Measurements from ENCODE around the gene CEP112. TPM values are rescaled to one million over a fixed set of nuclear protein-coding genes. Genes with fewer than 3 reads are reported as not detected.

Gene CEP112
- total and polyA plus RNA-seq, 2 donors (not counting 1 experiment from before 2014, with no cell fraction given) = 5.4 to 6.4 TPM

DNA sequence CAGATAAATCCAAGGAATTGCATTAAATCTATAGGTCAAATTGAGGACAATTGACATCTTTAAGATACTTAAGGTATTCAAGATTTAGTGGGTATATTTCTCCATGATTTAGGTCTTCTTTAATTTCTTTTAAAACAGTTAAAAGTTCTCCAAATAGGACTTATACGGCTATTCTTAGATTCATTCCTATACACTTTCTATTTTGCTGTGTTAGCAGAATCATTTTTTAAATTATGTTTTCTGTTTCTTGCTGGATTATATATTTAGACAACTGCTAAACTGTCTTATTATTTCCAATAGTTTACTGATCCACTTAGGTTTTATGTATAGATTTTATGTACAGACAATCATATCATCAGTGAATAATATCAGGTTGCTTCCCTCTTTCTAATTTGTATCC, 404.4 kb downstream of the CEP112 start:
- no peak overlapping the region for H3K9ac ChIP-seq (ENCODE audit: insufficient read depth, low read length)
- no peak overlapping the region for H3K4me2 ChIP-seq (ENCODE audit: extremely low read depth, insufficient read depth, low read length)
- no peaks in the 10 kb centered on the region for H4K20me1 ChIP-seq (ENCODE audit: control insufficient read depth, extremely low read depth, insufficient read depth, low read length)
- TF ChIP-seq, protein P1, sequence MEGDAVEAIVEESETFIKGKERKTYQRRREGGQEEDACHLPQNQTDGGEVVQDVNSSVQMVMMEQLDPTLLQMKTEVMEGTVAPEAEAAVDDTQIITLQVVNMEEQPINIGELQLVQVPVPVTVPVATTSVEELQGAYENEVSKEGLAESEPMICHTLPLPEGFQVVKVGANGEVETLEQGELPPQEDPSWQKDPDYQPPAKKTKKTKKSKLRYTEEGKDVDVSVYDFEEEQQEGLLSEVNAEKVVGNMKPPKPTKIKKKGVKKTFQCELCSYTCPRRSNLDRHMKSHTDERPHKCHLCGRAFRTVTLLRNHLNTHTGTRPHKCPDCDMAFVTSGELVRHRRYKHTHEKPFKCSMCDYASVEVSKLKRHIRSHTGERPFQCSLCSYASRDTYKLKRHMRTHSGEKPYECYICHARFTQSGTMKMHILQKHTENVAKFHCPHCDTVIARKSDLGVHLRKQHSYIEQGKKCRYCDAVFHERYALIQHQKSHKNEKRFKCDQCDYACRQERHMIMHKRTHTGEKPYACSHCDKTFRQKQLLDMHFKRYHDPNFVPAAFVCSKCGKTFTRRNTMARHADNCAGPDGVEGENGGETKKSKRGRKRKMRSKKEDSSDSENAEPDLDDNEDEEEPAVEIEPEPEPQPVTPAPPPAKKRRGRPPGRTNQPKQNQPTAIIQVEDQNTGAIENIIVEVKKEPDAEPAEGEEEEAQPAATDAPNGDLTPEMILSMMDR (conservative IDR thresholded peaks at IDR 0.05 in 1 of 2, IDR thresholded peaks at IDR 0.05 in 1 of 2; ENCODE audit: low read depth in 1 of 2, low read length in 2 of 2) = no peak
- TF ChIP-seq EZH2 (IDR thresholded peaks at IDR 0.05; ENCODE audit: low read length, missing control alignments) = no peak
- no peak overlapping the region for H2AFZ ChIP-seq (ENCODE audit: low read length)
- H3K27ac ChIP-seq (ENCODE audit: insufficient read depth, low read length) = no peak overlapping the region
- no peak for DNase-seq (ENCODE audit: low read depth in 2 of 2)
- H3K4me3 ChIP-seq (replicated peaks in 1 of 4; ENCODE audit: control extremely low read depth in 1 of 4, insufficient read depth in 1 of 4, low read depth in 3 of 4, low read length in 4 of 4) = no peak overlapping the region
- no peaks in the 10 kb centered on the region for H3K36me3 ChIP-seq (ENCODE audit: control insufficient read depth, insufficient read depth, low read length)
- H3K79me2 ChIP-seq (ENCODE audit: control insufficient read depth, insufficient read depth, low read length) = no peaks in the 10 kb centered on the region
- no peaks in the 10 kb centered on the region for H3K9me3 ChIP-seq (ENCODE audit: control insufficient read depth, insufficient read depth, low read depth, low read length)
- peaks cover 23% of the 10 kb centered on the region for H3K4me1 ChIP-seq (ENCODE audit: control insufficient read depth, extremely low read depth, insufficient read depth, low read length)
- no peaks in the 10 kb centered on the region for H3K27me3 ChIP-seq (ENCODE audit: control insufficient read depth, insufficient read depth, low read length)

- Histone ChIP-seq H3K9ac (ENCODE audit: insufficient read depth, low read length) (no peak overlapping the region), H3K4me2 (ENCODE audit: extremely low read depth, insufficient read depth, low read length) (no peak overlapping the region), H3K79me2 (ENCODE audit: control insufficient read depth, insufficient read depth, low read length) (no peaks in the 10 kb centered on the region), H3K27ac (ENCODE audit: insufficient read depth, low read length) (no peak overlapping the region), H3K36me3 (ENCODE audit: control insufficient read depth, insufficient read depth, low read length) (no peaks in the 10 kb centered on the region), H2AFZ (ENCODE audit: low read length) (no peak overlapping the region), H3K9me3 (ENCODE audit: control insufficient read depth, insufficient read depth, low read depth, low read length) (no peaks in the 10 kb centered on the region), H4K20me1 (ENCODE audit: control insufficient read depth, extremely low read depth, insufficient read depth, low read length) (no peaks in the 10 kb centered on the region), H3K4me1 (ENCODE audit: control insufficient read depth, extremely low read depth, insufficient read depth, low read length) (peaks cover 23% of the 10 kb centered on the region), H3K27me3 (ENCODE audit: control insufficient read depth, insufficient read depth, low read length) (no peaks in the 10 kb centered on the region), H3K4me3 (replicated peaks in 1 of 4; ENCODE audit: control extremely low read depth in 1 of 4, insufficient read depth in 1 of 4, low read depth in 3 of 4, low read length in 4 of 4) (no peak overlapping the region)
- TF ChIP-seq, protein P1 (conservative IDR thresholded peaks at IDR 0.05 in 1 of 2, IDR thresholded peaks at IDR 0.05 in 1 of 2; ENCODE audit: low read depth in 1 of 2, low read length in 2 of 2) = no peak
- TF ChIP-seq EZH2 (IDR thresholded peaks at IDR 0.05; ENCODE audit: low read length, missing control alignments) = no peak
- DNase-seq (ENCODE audit: low read depth in 2 of 2) = no peak
Observed at GRCh38 chr17:65786479-65786878, 405.5 kb downstream of the CEP112 start.

DNA sequence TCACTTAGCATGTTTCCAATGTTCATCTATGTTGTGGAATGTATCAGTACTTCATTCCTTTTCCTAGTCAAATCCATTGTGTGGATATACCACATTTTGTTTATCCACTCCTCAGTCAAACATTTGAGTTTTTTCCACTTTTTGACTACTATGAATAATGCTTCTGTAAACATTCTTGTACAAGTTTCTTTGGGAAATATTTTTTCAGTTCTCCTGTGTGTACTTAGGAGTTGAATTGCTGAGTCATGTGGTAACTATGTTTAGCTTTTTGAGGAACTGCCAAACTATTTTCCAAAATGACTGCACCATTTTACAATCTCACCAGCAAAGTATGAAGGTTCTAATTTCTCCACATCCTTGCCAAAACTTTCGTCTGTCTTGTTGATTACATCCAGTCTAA, 406.8 kb downstream of the CEP112 start:
- Histone ChIP-seq H3K79me2 (ENCODE audit: control insufficient read depth, insufficient read depth, low read length) (no peaks in the 10 kb centered on the region), H3K4me3 (replicated peaks in 1 of 4; ENCODE audit: control extremely low read depth in 1 of 4, insufficient read depth in 1 of 4, low read depth in 3 of 4, low read length in 4 of 4) (no peak overlapping the region), H3K27ac (ENCODE audit: insufficient read depth, low read length) (no peak overlapping the region), H3K4me2 (ENCODE audit: extremely low read depth, insufficient read depth, low read length) (no peak overlapping the region), H3K9ac (ENCODE audit: insufficient read depth, low read length) (no peak overlapping the region), H3K4me1 (ENCODE audit: control insufficient read depth, extremely low read depth, insufficient read depth, low read length) (peaks cover 23% of the 10 kb centered on the region), H4K20me1 (ENCODE audit: control insufficient read depth, extremely low read depth, insufficient read depth, low read length) (no peaks in the 10 kb centered on the region), H3K27me3 (ENCODE audit: control insufficient read depth, insufficient read depth, low read length) (no peaks in the 10 kb centered on the region), H3K9me3 (ENCODE audit: control insufficient read depth, insufficient read depth, low read depth, low read length) (no peaks in the 10 kb centered on the region), H3K36me3 (ENCODE audit: control insufficient read depth, insufficient read depth, low read length) (no peaks in the 10 kb centered on the region), H2AFZ (ENCODE audit: low read length) (no peak overlapping the region)
- DNase-seq (ENCODE audit: low read depth in 2 of 2) = peak; percentile 96 to 99
- TF ChIP-seq EZH2 (IDR thresholded peaks at IDR 0.05; ENCODE audit: low read length, missing control alignments) = no peak
- TF ChIP-seq, protein P1 (conservative IDR thresholded peaks at IDR 0.05 in 1 of 2, IDR thresholded peaks at IDR 0.05 in 1 of 2; ENCODE audit: low read depth in 1 of 2, low read length in 2 of 2) = no peak

All from fibroblast of lung (primary cell).